ENCODE data around the gene MEX3B.
"Not testable (repeated sequence)": the region's sequence is repeated elsewhere in the genome, so short reads cannot be mapped to it uniquely, and the experiment has no call there.

MEX3B gene

GRCh38 chr15:81995081-81995480 is 50.7 kb downstream of the MEX3B start:
- not testable (repeated sequence) for DNase-seq

GRCh38 chr15:81992523-81992922 is 53.3 kb downstream of the MEX3B start:
- DNase-seq: no peak
